ENCODE data around the gene DPH3. TPM values are rescaled to one million over a fixed set of nuclear protein-coding genes. Genes with fewer than 3 reads are reported as not detected.
A peak's percentile ranks its signal among the peaks of the same experiment; 100 is the strongest.
"Not testable (repeated sequence)": the region's sequence is repeated elsewhere in the genome, so short reads cannot be mapped to it uniquely, and the experiment has no call there.

DPH3 gene
- total RNA-seq, 1 experiment from 2014 or later: 16.2 TPM

DNA sequence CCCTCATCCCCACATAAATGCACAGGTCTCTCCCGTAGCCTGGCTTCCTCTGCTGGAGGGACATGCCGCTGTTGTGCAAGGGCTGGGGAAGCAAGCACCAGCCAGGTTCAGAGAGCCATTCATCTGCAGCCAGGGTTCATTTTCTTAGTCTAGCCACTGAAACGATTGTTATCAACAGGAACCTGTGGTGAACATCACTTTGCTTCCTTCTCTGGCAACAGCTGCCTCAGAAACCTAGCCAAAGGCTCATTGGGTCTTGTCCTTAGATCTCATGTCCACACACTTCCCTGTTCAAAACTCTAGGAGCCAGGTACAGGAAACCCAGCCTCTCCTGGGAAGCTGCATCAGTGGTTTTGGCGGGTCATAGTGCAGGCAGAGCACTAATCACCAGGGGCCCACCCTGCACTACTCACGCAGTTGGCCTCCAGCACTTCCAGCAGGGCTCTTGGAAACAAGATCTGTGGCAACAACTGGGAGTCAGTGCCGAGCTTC, 47.3 kb upstream of the DPH3 start:
- H3F3A ChIP-seq (ENCODE audit: insufficient read depth, low read depth): no peaks in the 10 kb centered on the region
- no peak for TF ChIP-seq EZH2 (IDR thresholded peaks at IDR 0.05; ENCODE audit: low read depth)
- TF ChIP-seq, protein P1, sequence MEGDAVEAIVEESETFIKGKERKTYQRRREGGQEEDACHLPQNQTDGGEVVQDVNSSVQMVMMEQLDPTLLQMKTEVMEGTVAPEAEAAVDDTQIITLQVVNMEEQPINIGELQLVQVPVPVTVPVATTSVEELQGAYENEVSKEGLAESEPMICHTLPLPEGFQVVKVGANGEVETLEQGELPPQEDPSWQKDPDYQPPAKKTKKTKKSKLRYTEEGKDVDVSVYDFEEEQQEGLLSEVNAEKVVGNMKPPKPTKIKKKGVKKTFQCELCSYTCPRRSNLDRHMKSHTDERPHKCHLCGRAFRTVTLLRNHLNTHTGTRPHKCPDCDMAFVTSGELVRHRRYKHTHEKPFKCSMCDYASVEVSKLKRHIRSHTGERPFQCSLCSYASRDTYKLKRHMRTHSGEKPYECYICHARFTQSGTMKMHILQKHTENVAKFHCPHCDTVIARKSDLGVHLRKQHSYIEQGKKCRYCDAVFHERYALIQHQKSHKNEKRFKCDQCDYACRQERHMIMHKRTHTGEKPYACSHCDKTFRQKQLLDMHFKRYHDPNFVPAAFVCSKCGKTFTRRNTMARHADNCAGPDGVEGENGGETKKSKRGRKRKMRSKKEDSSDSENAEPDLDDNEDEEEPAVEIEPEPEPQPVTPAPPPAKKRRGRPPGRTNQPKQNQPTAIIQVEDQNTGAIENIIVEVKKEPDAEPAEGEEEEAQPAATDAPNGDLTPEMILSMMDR (conservative IDR thresholded peaks at IDR 0.05): no peak
- no peak overlapping the region for H3K4me3 ChIP-seq
- no peaks in the 10 kb centered on the region for H3K9me2 ChIP-seq (ENCODE audit: insufficient read depth)
- CTCF ChIA-PET: no interaction called here
- peaks cover 8% of the 10 kb centered on the region; the same call in 1 of the 2 replicates for H3K4me1 ChIP-seq (replicated peaks; ENCODE audit: insufficient read depth)
- intact Hi-C loops (cut with micrococcal nuclease; ENCODE audit: unreplicated experiment): no loop called here
- H3K79me2 ChIP-seq (ENCODE audit: low read depth): no peaks in the 10 kb centered on the region
- DNase-seq: no peak
- peaks cover 6% of the 10 kb centered on the region; the same call in 1 of the 2 replicates for H4K20me1 ChIP-seq (ENCODE audit: insufficient read depth)
- H3K27me3 ChIP-seq (ENCODE audit: insufficient read depth, low read depth): no peaks in the 10 kb centered on the region
- BruUV-seq (replicated peaks): no TSS peak
- H3K36me3 ChIP-seq (ENCODE audit: low read depth): 0 out of 2 replicates have a peak, but pooled peaks cover 6% of the 10 kb centered on the region
- POLR2A ChIA-PET (ENCODE audit: unreplicated experiment): no interaction called here
- no peaks in the 10 kb centered on the region for H3K9me3 ChIP-seq (ENCODE audit: insufficient read depth, low read depth)
- no peak overlapping the region for H2AFZ ChIP-seq
- no peak overlapping the region for H3K4me2 ChIP-seq
- no peak overlapping the region for H3K27ac ChIP-seq

DNA sequence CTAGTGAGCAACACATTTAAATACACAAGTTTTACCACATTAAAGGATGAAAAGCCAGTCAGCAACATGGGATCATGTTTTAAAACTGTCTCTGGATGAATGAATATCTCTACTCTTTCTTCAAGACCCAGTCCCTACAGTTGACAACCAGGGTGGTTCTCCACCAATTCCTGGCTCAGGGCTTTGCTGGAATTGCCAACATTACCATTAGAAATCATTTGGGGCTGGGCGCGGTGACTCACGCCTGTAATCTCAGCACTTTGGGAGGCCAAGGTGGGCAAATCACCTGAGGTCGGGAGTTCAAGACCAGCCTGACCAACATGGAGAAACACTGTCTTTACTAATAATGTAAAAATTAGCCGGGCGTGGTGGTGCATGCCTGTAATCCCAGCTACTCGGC, 45.7 kb upstream of the DPH3 start:
- CTCF ChIA-PET; BruUV-seq (replicated peaks): not testable (repeated sequence)

DNA sequence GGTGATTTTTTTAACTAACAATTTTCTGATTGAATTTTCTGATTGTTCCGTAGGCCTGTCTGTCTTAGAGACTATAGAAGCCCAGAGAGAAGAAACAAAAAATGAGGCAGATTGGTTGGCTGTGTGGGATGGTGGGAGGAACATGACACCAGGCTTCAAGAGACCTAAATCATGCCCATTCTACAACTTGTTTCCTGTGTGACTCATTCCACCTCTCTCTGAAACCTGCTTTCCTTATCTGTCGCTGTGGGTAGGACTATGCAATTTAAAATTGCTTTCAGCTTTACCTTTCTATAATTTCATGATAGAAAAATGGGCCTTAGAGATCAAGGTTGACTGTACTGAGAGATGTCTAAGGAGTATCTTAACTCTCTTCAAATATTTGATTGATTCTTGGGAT, 44.8 kb upstream of the DPH3 start:
- ChIA-PET POLR2A (ENCODE audit: unreplicated experiment) (no interaction called here), CTCF (no interaction called here)
- DNase-seq: peak; percentile 22 to 47
- Histone ChIP-seq H3K36me3 (ENCODE audit: low read depth) (no peaks in the 10 kb centered on the region), H3K9me2 (ENCODE audit: insufficient read depth) (no peaks in the 10 kb centered on the region), H3K4me2 (no peak overlapping the region; the same call in 1 of the 2 replicates), H2AFZ (no peak overlapping the region), H3K4me3 (no peak overlapping the region), H3F3A (ENCODE audit: insufficient read depth, low read depth) (no peaks in the 10 kb centered on the region), H3K4me1 (replicated peaks; ENCODE audit: insufficient read depth) (peaks cover 8% of the 10 kb centered on the region; the same call in 1 of the 2 replicates), H3K27me3 (ENCODE audit: insufficient read depth, low read depth) (no peaks in the 10 kb centered on the region), H3K79me2 (ENCODE audit: low read depth) (no peaks in the 10 kb centered on the region), H4K20me1 (ENCODE audit: insufficient read depth) (peaks cover 7% of the 10 kb centered on the region; the same call in 1 of the 2 replicates), H3K27ac (0 out of 2 replicates have a peak overlapping the region, but pooled peaks have one; percentile 9), H3K9me3 (ENCODE audit: insufficient read depth, low read depth) (no peaks in the 10 kb centered on the region)
- TF ChIP-seq, protein P1 (conservative IDR thresholded peaks at IDR 0.05): no peak
- TF ChIP-seq EZH2 (IDR thresholded peaks at IDR 0.05; ENCODE audit: low read depth): no peak
- intact Hi-C loops (cut with micrococcal nuclease; ENCODE audit: unreplicated experiment): no loop called here
- BruUV-seq (replicated peaks): no TSS peak

More for the DNA sequence above, 45.7 kb upstream of the DPH3 start:
- H3K4me1 ChIP-seq (replicated peaks; ENCODE audit: insufficient read depth); H3K36me3 ChIP-seq (ENCODE audit: low read depth); H3K9me3 ChIP-seq (ENCODE audit: insufficient read depth, low read depth); intact Hi-C loops (cut with micrococcal nuclease; ENCODE audit: unreplicated experiment); DNase-seq; H3K4me2 ChIP-seq; H3F3A ChIP-seq (ENCODE audit: insufficient read depth, low read depth); H3K79me2 ChIP-seq (ENCODE audit: low read depth); POLR2A ChIA-PET (ENCODE audit: unreplicated experiment); H3K4me3 ChIP-seq; H2AFZ ChIP-seq; H4K20me1 ChIP-seq (ENCODE audit: insufficient read depth); H3K9me2 ChIP-seq (ENCODE audit: insufficient read depth); H3K27ac ChIP-seq; H3K27me3 ChIP-seq (ENCODE audit: insufficient read depth, low read depth): not testable (repeated sequence)

DNA sequence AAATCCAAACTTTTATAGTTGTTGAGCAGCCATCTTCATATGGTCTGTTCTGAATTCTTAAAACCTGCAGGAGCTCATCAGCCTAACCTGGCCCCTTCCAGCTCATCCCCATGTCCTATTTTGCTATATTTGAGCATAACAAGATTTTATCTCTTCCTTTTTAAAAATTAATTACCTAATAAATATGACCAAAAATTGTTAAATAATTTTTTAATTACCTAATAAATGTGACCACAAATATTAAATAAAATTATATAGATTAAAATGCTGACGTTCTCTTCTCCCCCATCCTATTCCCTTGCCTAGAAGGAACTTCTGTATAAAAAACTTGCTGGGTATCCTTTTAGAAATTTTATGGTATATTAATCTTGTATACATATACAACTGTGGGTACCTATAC, 44.0 kb upstream of the DPH3 start:
- H2AFZ ChIP-seq: no peak overlapping the region
- intact Hi-C loops (cut with micrococcal nuclease; ENCODE audit: unreplicated experiment): no loop called here
- no peak for DNase-seq
- no peaks in the 10 kb centered on the region for H3F3A ChIP-seq (ENCODE audit: insufficient read depth, low read depth)
- ChIA-PET CTCF (interaction anchor here (0.7 kb wide), 1 partner anchor 19 kb away, joined by 3 read pairs; no protein-coding TSS in a partner anchor), POLR2A (ENCODE audit: unreplicated experiment) (interaction anchor here (0.7 kb wide), 1 partner anchor 1212 kb away, joined by 4 read pairs; no protein-coding TSS in a partner anchor)
- H3K9me2 ChIP-seq (ENCODE audit: insufficient read depth): no peaks in the 10 kb centered on the region
- H3K27ac ChIP-seq: no peak overlapping the region
- TF ChIP-seq, protein P1 (conservative IDR thresholded peaks at IDR 0.05): no peak
- no peak for TF ChIP-seq EZH2 (IDR thresholded peaks at IDR 0.05; ENCODE audit: low read depth)
- H3K27me3 ChIP-seq (ENCODE audit: insufficient read depth, low read depth): no peaks in the 10 kb centered on the region
- no peaks in the 10 kb centered on the region for H3K36me3 ChIP-seq (ENCODE audit: low read depth)
- H3K4me2 ChIP-seq: no peak overlapping the region
- no peak overlapping the region for H3K4me3 ChIP-seq
- no peaks in the 10 kb centered on the region for H3K79me2 ChIP-seq (ENCODE audit: low read depth)
- no peaks in the 10 kb centered on the region for H3K9me3 ChIP-seq (ENCODE audit: insufficient read depth, low read depth)
- H4K20me1 ChIP-seq (ENCODE audit: insufficient read depth): peaks cover 7% of the 10 kb centered on the region; the same call in 1 of the 2 replicates
- no TSS peak for BruUV-seq (replicated peaks)
- peaks cover 8% of the 10 kb centered on the region; the same call in 1 of the 2 replicates for H3K4me1 ChIP-seq (replicated peaks; ENCODE audit: insufficient read depth)

All from PC-9 (cell line).